Measurements from ENCODE around the gene CD151.

The CD151 gene

DNA sequence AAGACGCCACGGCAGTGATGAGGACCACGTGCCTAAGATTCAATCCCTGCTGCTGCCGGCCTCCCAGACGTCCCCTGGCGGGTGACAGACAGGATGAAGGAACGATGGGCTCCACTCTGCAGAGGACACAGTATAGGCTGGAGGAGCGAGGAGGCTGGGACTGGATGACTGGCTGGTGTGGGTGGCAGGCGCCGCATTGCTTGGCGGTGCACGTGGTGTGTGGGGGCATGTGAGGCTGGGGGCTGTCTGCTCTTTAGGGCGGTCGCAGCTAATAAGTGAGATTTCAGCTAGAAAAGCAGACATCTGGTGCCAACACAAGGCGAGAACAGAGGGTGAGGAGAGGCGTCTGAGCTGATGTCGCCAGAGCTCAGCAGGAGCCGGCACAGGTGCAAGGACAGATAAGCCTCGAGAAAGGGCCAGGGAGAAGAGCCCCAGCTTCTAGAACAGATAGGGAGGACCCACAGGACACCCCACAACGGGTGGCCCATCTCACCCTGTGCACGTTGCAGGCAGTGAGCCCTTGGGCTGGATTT lies 43.1 kb downstream of the CD151 start:
- no peak for DNase-seq

DNA sequence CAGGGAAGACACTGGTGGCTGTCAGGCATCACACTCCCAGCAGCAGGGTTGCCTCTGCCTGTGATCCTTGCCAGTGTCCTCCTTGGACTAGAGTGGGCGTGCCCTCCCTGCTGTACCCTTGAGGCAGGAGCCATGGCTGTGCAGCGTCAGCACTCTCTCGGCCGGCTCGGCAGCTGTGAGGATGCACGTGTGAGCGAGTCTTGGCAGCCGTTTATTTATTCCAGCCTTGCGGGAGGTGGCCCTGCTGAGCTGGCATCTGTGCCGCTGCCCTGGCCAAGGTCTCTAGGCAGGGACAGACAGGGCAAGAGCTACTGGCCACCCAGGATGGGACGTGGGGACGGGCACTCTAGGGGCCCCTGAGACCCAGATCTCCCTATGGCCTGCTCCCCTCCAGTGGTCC lies 43.8 kb downstream of the CD151 start:
- DNase-seq, result peak in 1 of 2 donors; percentile 35

GRCh38 chr11:877565-877964 lies 44.8 kb downstream of the CD151 start:
- DNase-seq, result no peak

DNA sequence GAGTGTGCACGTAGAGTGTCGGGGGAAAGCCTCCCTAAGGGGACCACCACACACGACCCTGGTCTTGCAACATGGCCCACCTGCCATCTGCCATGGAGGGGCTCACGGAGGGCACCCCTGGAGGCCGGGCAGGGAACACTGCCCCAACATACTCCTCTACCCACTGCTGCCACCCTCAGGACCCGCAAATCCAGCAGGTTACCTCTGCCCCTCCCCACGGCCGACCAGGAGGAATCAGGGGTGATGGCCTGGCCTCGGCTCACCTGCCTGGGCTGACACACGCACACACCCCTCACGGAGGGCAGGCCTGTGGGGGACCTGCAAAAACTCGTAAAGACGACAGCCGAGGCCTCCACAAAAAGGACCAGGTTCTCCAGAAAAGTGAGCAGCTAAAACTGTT lies 47.7 kb downstream of the CD151 start:
- DNase-seq, result no peak

- no peak for DNase-seq
Measured at GRCh38 chr11:882596-882995, 49.8 kb downstream of the CD151 start.

DNA sequence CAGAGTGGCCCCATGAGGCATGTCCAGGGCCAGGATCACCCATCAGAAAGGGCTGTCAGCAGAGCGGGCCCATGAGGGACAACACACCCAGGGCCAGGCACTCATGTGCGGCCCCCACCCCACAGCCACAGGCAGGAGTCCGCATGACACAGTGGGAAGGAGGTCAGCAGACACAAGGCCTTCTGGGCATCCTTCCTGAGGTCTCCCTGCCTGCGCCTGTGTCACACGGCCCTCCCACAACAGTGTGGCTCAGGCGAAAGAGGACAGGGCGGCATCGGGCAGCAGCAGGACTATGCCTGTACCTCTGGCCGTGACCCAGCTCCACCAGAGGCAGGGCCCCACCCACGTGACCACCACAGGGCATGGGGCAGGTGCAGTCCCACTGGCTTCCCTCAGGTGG lies 50.8 kb downstream of the CD151 start:
- DNase-seq, result no peak

DNA sequence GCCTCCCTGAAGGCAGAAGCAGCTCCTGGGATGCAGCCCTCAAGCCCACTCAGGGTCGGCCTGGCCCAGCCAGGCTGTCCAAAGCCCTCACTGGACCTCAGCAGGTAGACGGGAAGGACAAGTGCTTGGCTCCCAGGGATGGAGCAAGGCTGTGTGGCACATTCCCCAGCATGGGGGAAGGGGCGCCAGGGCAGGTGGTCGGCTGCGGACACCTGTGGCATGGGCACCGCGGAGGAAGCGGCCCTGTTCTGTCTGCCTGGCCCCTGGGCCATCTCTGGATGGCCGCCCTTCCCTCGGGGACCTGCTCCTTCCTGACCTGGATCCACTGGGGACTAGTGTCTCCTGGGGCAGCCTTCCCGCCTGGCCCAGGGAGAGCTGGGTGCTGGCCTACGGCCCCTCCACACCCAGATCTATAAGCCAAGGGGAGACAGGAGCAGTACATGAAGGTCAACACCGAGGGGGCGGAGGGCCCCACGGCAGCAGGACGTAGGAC lies 51.9 kb downstream of the CD151 start:
- no peak for DNase-seq

- DNase-seq, result no peak
Measured at GRCh38 chr11:886568-886967, 53.8 kb downstream of the CD151 start.

- DNase-seq, result no peak
Measured at GRCh38 chr11:887589-887988, 54.8 kb downstream of the CD151 start.
